NCI-H69 (cell line): Measurements from ENCODE around the gene PCDH1.
A peak's percentile ranks its signal among the peaks of the same experiment; 100 is the strongest.

ENCODE experiments used
- DNase-seq: peaks from one replicate; lab custom pipeline; 2025; lab: John Stamatoyannopoulos, UW

PCDH1 gene

DNA sequence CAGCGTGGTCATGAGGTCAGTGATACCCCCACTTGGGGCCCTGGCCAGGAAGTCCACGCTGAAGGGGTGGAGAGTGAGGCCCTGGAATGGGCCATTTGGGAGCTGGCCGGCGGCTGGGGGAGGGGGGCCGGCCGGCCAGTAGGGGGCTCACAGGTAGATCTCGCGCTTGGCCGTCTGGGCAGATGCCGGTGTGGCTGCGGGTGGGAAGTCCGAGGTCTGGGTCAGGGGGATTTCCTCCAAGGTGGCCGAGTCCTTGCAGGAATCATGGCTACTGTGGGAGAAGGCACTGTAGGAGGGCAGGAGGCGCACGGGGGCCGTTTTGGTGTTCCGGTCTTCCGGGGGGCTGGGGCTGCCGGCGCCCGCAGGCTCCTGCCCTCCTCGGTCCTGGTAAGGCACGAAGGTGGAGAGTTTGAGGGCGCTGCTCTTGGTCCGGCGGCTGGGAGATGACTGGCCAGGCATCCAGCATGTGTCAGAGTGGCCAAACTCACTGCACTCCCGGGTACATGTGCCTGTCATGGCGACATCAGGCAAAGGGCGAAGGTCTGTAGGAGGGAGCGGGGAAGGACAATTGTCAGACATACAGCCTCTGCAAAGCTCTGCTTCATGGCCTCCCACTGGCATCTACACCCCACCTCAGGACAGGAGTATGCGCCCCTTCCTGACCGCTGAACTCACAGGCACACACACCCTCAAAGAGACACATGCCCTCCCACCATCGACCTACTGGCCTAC is 24.1 kb downstream of the PCDH1 start:
- DNase-seq, result no peak

- DNase-seq, result no peak
Observed at GRCh38 chr5:141852448-141852847, 25.8 kb downstream of the PCDH1 start.

GRCh38 chr5:141851195-141851874 is 26.9 kb downstream of the PCDH1 start:
- no peak for DNase-seq

- DNase-seq, result no peak
Observed at GRCh38 chr5:141850786-141851185, 27.4 kb downstream of the PCDH1 start.

DNA sequence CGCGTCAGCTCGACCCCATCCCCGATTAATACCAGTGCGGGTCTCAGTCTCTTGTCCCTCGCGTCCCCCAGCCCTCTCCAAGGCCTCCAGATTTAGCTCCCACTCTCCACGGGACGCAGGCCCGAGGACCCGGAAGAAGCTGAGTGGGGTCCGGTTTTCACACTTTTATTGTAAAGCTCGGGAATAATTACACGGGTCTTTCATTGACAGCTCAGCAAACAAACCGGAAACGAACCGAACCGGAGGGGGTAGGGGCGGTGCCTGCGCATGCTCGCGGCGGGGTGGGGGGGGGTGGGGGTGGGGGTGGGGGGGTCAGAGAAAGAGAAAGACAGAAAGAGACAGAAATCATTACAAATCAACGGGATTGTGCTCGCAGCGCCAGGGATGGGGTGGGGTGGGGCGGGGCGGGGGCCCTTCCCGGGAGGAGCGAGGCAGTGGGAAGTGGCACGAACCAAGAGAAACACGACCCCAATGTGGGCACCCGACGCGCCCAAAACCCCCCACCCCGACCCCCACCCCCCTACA is 27.9 kb downstream of the PCDH1 start:
- peak; percentile 63 for DNase-seq

DNA sequence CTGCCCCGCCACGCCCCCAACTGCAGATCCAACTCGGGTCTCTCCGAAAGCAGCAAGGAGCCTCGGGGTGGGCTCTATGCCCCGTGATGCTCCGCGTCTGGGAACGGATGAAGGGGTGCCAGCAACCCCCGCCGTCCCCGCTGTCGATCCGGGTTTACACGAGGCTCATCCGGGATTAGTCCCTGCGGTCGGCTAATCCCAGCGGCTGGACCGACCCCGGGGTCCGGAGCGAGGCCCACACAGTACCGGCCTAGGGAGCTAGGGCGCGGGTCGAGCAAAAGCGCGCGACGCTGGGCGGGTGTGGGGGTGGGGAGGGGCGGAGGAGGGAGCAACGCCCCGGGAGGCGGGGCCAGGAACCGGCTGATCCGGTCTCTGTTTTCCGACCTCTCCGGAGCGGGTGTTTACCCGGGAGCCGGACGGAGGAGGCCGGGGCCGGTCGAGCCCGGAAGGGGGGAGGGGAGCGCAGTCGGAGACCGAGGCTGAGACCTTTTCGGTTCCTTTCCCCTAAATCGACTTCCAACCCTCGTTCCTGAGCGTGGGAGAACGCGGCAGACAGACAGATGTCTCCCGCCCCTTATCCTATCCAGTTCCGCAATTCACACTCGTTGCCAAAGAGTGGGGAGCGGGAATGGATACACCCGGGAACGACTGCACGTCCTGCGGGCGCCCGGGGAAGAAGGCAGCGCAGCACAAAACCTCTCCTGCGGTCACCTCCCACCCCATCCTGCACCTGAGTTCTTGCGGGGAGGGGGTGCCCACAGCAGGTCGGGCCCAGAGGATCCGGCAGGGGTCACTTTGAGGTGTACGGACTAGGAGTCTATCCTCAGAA is 28.6 kb downstream of the PCDH1 start:
- DNase-seq, result peak; percentile 84

DNA sequence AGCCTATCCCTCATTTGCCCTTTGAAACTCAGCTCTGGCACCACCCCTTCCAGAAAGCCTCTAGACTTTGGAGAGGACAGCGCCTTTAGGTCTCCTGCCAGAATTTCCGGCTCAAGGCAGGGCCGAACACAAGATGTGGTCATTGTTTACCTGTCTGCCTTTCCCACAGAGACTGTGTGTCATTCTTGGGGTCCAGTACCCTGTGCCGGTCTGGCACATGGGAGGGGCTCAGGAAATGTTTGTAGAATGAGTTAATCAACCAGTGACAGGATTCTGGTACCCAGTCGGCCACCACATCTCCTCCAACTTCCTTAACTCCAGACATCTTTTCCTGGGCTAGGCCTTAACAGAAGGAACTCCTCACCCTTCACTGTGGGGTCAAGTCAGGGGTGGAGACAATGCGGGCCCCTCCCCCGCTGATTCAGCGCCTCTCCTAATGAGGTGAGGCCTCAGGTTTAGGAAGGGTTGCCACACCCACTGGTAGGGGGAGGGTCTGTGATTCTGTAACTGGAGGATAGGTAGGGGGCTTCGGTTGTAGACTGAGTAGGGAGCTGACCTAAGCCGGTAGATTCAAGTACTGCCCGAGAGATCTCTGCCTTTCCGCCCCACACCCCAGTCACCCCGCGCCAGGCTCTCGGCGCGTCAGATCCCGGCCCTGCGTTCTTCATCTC is 29.3 kb downstream of the PCDH1 start:
- DNase-seq, result no peak

DNA sequence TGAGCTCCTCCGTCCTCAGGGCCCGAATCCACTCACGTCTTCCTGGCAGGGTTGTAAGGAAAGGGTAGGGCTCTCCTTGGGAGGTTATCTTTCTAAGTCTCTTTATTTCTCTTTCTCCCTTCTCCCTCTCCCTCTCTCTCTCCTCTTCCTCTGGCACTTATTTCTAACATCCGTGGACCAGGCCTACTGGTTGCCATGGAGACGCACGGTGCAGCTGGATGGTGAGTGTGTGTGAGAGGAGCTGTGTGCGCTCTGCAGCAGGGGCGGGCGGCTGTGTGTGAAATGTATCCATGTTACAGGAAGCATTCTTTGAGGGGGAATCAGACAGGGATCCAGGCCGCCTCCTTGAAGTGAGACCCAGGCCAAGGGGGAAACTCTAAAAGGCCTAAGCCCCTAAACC is 32.2 kb downstream of the PCDH1 start:
- DNase-seq, result peak; percentile 66

GRCh38 chr5:141845371-141845851 is 32.8 kb downstream of the PCDH1 start:
- peak; percentile 37 for DNase-seq

DNA sequence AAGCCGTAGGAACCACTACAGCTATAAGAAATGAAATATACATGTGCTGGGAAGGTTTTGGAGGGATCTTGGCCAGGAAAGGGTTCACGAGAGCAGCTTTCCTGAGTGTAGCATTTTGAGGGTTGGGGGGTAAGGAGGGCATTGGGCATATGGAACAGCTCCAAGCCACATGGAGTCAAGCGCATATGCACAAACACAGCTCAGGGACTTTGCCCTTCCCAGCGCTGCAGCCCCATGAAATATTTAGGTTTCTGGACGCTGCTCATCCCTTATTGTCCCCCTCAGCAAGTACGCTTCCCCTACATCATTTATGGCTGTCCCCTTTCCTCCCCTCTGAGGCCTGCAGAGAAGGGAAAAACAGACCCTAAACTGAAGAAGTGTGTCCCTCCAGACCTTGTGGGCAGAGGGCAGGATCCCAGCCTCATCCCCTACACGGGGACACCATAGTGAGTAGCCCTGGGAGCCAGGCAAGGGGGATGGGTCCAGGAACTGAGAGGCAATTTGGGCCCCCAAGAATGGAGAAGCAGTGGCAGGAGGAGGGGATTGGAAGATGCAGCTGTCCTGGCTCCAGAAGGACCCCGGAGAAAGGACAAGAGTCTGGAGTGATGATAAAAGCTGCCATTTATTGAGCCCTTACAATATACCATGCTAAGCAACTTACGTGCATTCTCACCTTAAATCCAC is 33.7 kb downstream of the PCDH1 start:
- DNase-seq, result no peak

GRCh38 chr5:141843156-141843927 is 34.9 kb downstream of the PCDH1 start:
- DNase-seq, result peak; percentile 14

- peak; percentile 84 for DNase-seq
Observed at GRCh38 chr5:141841378-141842180, 36.6 kb downstream of the PCDH1 start.

DNA sequence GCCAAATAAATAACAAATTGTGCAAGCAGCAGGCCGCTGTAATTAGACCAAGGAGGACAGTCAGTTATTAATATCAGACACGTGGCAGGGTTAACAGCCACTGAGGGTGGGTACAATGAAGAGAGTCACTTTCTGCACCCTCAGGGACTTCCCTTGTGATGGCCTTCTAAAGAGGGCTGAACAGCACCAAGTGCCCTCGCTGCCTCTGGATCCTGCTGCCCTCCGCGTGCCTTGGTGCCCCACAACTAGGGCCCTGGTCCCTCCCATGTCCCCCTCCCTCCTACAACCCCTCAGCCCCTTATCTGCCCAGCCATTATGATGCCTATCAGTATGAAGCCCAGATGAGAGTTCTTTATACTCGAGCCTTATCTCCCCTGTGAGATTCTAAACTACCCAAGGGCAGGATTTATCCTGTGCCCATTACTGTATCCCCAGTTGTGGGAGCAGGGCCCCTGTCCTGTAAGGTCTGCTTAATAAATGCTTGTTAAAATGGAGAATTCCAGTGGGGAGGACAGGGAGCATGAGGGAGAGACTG is 37.3 kb downstream of the PCDH1 start:
- no peak for DNase-seq

DNA sequence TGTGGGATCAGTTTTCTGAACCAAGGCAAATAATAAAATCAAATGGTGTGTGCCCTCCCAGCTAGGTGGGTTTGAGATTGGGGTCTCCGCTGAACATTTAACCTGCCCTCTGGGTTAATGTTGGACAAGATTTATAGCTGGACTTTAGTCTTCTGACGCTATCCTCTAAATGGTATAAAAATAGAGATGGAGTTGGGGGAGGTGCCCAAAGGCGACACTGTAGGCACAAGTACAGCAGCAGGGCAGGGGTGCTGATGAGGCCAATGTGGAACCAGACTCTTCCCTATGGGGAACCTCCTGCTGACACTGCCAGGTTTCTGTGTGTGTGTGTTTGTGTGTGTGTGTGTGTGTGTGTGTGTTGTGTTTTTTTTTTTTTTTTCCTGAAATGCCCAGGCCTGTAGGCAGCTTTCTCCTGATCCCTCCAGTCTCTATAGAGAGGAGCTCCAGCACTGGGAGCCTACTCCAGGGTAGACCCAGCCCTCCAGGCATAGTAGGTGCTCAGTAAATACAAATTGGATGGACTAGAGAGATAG is 37.9 kb downstream of the PCDH1 start:
- no peak for DNase-seq

DNA sequence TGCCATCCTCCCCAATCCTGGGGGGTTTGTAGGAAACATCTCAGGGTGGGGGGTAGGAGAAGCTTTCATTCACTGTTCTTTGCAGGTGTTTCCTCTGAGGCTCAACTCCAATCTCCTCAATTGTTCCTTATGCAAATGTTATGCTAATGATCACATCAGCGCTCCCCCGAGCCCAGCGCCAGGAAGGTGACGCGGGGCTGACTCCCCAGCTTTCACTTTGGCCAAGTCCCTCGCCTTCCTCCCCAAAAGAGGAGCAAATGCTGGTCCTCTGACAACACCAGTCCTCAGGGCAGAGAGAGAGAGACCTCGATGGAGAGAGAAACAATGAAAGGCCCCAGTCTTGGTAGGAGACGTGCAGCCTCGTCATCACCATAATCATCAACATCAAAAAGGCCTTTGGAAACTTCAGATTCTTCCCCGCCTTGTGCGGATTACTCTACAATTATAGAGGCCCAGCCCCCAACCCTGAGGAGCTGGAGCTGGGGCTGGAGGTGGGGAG is 39.1 kb downstream of the PCDH1 start:
- DNase-seq, result no peak

DNA sequence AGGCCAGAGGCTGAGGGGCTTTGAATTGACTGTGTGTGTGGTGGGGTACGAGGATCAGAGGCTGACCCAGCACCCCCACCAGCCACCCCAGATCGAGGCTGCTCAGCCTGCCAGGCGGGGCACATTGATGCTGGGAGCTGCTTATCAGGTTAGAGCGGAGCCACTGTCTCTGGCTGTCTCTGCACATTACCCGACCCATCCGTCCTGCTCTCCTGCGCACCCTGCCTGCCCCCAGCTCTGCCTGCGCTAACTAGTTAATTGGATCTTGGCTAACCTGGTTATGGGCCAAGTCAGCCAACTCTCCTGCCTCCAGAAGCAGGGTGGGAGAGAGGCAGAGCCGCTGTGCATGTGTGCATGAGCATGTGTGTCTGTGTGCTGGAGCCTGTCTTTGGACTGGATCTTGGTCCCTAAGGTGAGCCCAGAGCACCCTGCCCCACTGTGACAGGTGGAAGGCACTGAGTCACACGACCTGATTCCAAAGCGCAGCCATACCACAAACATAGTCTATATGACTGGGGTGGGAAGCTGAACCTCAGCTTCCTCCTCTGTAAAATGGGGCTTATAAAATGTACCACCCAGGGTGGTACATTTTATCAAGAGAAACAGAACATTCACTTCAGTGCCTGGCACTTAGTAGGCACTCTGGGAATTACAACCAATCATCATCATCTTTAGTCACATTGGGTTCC is 39.7 kb downstream of the PCDH1 start:
- no peak for DNase-seq

DNA sequence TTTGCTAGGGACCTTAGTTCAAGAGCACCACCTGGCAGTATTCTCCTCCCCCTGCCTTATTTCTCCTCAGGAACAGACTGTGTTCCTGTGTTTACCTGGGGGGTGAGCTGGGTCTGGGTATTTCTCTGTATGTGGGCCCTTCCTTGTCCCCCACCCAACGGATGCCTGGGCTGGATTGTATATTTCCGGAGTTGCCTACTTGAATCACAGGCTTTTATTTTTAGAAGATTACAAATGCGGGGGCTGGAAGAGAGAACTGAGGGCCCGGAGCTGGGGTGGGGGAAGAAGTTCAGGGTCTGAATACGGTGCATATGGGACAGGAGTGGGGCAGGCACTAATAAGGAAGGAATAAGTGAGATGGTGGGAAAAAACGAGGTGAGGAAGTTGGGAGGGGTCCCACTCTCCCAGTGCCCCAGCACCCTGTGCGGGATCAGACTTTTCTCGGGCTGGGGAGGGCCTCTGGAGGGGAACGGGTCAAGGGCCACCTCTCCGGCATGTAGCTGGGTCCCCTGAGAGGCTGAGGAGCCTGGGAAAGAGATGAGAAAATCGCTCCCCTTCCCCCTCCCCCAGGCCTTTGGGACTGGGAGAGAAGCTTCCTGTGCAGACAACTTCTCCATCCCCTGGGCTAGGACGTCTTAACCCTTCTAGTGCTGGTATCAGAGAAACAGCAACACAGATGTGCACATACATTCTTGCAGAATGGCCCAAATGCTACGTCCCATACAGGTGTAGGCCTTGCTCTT is 42.1 kb downstream of the PCDH1 start:
- DNase-seq, result no peak

GRCh38 chr5:141834331-141834730 is 43.9 kb downstream of the PCDH1 start:
- DNase-seq, result no peak
